GM19372 (cell line): Measurements from ENCODE around the gene WNT8B.

Source experiments
- ATAC-seq: cut with Tn5 transposase; IDR thresholded peaks from one replicate; pipeline ENCODE4 v1.9.1; 2021; ENCODE audit warnings: mild to moderate bottlenecking, low read depth, moderate library complexity; ENCODE audit not compliant: unreplicated experiment

Gene WNT8B

GRCh38 chr10:100482834-100483185 lies 20.0 kb downstream of the WNT8B start:
- ATAC-seq = no peak

GRCh38 chr10:100483876-100484666 lies 21.3 kb downstream of the WNT8B start:
- ATAC-seq = no peak

GRCh38 chr10:100485366-100485765 lies 22.6 kb downstream of the WNT8B start:
- ATAC-seq = no peak

- ATAC-seq = no peak
These were observed 23.1 kb downstream of the WNT8B start for GRCh38 chr10:100485801-100486495.

GRCh38 chr10:100487529-100487928 lies 24.7 kb downstream of the WNT8B start:
- no peak for ATAC-seq

GRCh38 chr10:100489396-100489795 lies 26.6 kb downstream of the WNT8B start:
- no peak for ATAC-seq

GRCh38 chr10:100490531-100490930 lies 27.7 kb downstream of the WNT8B start:
- ATAC-seq = no peak

GRCh38 chr10:100496567-100496966 lies 33.8 kb downstream of the WNT8B start:
- no peak for ATAC-seq

- no peak for ATAC-seq
These were observed 35.2 kb downstream of the WNT8B start for GRCh38 chr10:100498059-100498458.

- ATAC-seq = no peak
These were observed 38.6 kb downstream of the WNT8B start for GRCh38 chr10:100501423-100501822.

- no peak for ATAC-seq
These were observed 40.2 kb downstream of the WNT8B start for GRCh38 chr10:100502926-100503494.

- ATAC-seq = no peak
These were observed 41.3 kb downstream of the WNT8B start for GRCh38 chr10:100504096-100504495.

GRCh38 chr10:100505164-100505563 lies 42.4 kb downstream of the WNT8B start:
- ATAC-seq = no peak

GRCh38 chr10:100506596-100507356 lies 44.0 kb downstream of the WNT8B start:
- ATAC-seq = no peak

- ATAC-seq = no peak
These were observed 44.5 kb downstream of the WNT8B start for GRCh38 chr10:100507357-100507732.

GRCh38 chr10:100508266-100508665 lies 45.5 kb downstream of the WNT8B start:
- no peak for ATAC-seq

- ATAC-seq = no peak
These were observed 45.9 kb downstream of the WNT8B start for GRCh38 chr10:100508691-100509150.

GRCh38 chr10:100509241-100509840 lies 46.5 kb downstream of the WNT8B start:
- ATAC-seq = no peak

GRCh38 chr10:100510533-100511308 lies 47.9 kb downstream of the WNT8B start:
- ATAC-seq = no peak

- no peak for ATAC-seq
These were observed 52.8 kb downstream of the WNT8B start for GRCh38 chr10:100515612-100516011.
